ENCODE measurements around the gene ZC3H7B. TPM values are rescaled to one million over a fixed set of nuclear protein-coding genes. Genes with fewer than 3 reads are reported as not detected.

ZC3H7B gene
- total RNA-seq, 2 experiments from 2014 or later: 41.7 to 43.4 TPM

GRCh38 chr22:41357191-41357590, 55.9 kb downstream of the ZC3H7B start:
- POLR2A ChIA-PET: interaction anchor here (0.6 kb wide), 1 partner anchor 19 kb away, joined by 5 read pairs; no protein-coding TSS in a partner anchor
- Mint-ChIP-seq H3K27me3 (no peaks in the 10 kb centered on the region), H3K27ac (no peak overlapping the region), H3K4me1 (no peaks in the 10 kb centered on the region), H3K9me3 (ENCODE audit: low read depth) (no peaks in the 10 kb centered on the region), H3K4me3 (no peak overlapping the region), H3K36me3 (ENCODE audit: low read depth) (peaks cover 14% of the 10 kb centered on the region)
- CTCF ChIA-PET: no interaction called here
- intact Hi-C loops (cut with DNase I, micrococcal nuclease): no loop called here
- ATAC-seq (no peak), DNase-seq (no peak)

GRCh38 chr22:41358927-41359326, 57.6 kb downstream of the ZC3H7B start:
- intact Hi-C loops (cut with DNase I, micrococcal nuclease): no loop called here
- ChIA-PET POLR2A (no interaction called here), CTCF (no interaction called here)
- Mint-ChIP-seq H3K36me3 (ENCODE audit: low read depth) (peaks cover 8% of the 10 kb centered on the region), H3K9me3 (ENCODE audit: low read depth) (no peaks in the 10 kb centered on the region), H3K4me1 (no peaks in the 10 kb centered on the region), H3K4me3 (no peak overlapping the region), H3K27me3 (no peaks in the 10 kb centered on the region), H3K27ac (no peak overlapping the region)
- DNase-seq (no peak), ATAC-seq (no peak)

- POLR2A ChIA-PET: no interaction called here
- Mint-ChIP-seq H3K4me1 (no peaks in the 10 kb centered on the region), H3K4me3 (no peak overlapping the region), H3K27ac (no peak overlapping the region), H3K36me3 (ENCODE audit: low read depth) (peaks cover 4% of the 10 kb centered on the region), H3K27me3 (no peaks in the 10 kb centered on the region), H3K9me3 (ENCODE audit: low read depth) (no peaks in the 10 kb centered on the region)
- CTCF ChIA-PET: no interaction called here
- intact Hi-C loops (cut with DNase I, micrococcal nuclease): no loop called here
- ATAC-seq (no peak), DNase-seq (no peak)
Measured at GRCh38 chr22:41359376-41359775, 58.1 kb downstream of the ZC3H7B start.

GRCh38 chr22:41360126-41360525, 58.8 kb downstream of the ZC3H7B start:
- H3K27me3 Mint-ChIP-seq: no peaks in the 10 kb centered on the region
- DNase-seq: no peak
- no peaks in the 10 kb centered on the region for H3K9me3 Mint-ChIP-seq (ENCODE audit: low read depth)
- H3K36me3 Mint-ChIP-seq (ENCODE audit: low read depth): peaks cover 2% of the 10 kb centered on the region
- ChIA-PET CTCF (interaction anchor here (0.8 kb wide), 1 partner anchor 122 kb away, joined by 3 read pairs; no protein-coding TSS in a partner anchor), POLR2A (no interaction called here)
- H3K27ac Mint-ChIP-seq: no peak overlapping the region
- H3K4me1 Mint-ChIP-seq: no peaks in the 10 kb centered on the region
- intact Hi-C loops (cut with DNase I, micrococcal nuclease): no loop called here
- ATAC-seq: no peak
- H3K4me3 Mint-ChIP-seq: no peak overlapping the region

GRCh38 chr22:41361716-41362310, 60.5 kb downstream of the ZC3H7B start:
- CTCF ChIA-PET: interaction anchor here (1.2 kb wide), 1 partner anchor 42 kb away, joined by 4 read pairs; no protein-coding TSS in a partner anchor
- POLR2A ChIA-PET: interaction anchor here (0.7 kb wide), 1 partner anchor 19 kb away, joined by 4 read pairs; no protein-coding TSS in a partner anchor
- DNase-seq (no peak), ATAC-seq (no peak)
- Mint-ChIP-seq H3K27me3 (no peaks in the 10 kb centered on the region), H3K9me3 (ENCODE audit: low read depth) (no peaks in the 10 kb centered on the region), H3K27ac (no peak overlapping the region), H3K4me3 (no peak overlapping the region), H3K36me3 (ENCODE audit: low read depth) (peaks cover 2% of the 10 kb centered on the region), H3K4me1 (no peaks in the 10 kb centered on the region)
- intact Hi-C loops (cut with DNase I, micrococcal nuclease): no loop called here

- H3K9me3 Mint-ChIP-seq (ENCODE audit: low read depth): no peaks in the 10 kb centered on the region
- no peaks in the 10 kb centered on the region for H3K27me3 Mint-ChIP-seq
- ChIA-PET CTCF (interaction anchor here (0.6 kb wide), 1 partner anchor 106 kb away, joined by 3 read pairs; the partner anchor contains the start of gene PHF5A), POLR2A (no interaction called here)
- no peaks in the 10 kb centered on the region for H3K36me3 Mint-ChIP-seq (ENCODE audit: low read depth)
- ATAC-seq (no peak), DNase-seq (no peak)
- H3K4me3 Mint-ChIP-seq: no peak overlapping the region
- no peak overlapping the region for H3K27ac Mint-ChIP-seq
- H3K4me1 Mint-ChIP-seq: no peaks in the 10 kb centered on the region
- intact Hi-C loops (cut with DNase I, micrococcal nuclease): no loop called here
Measured at GRCh38 chr22:41362615-41363014, 61.3 kb downstream of the ZC3H7B start.

- no peak overlapping the region for H3K4me3 Mint-ChIP-seq
- H3K27me3 Mint-ChIP-seq: no peaks in the 10 kb centered on the region
- H3K36me3 Mint-ChIP-seq (ENCODE audit: low read depth): no peaks in the 10 kb centered on the region
- ATAC-seq: no peak
- ChIA-PET CTCF (interaction anchor here (1.2 kb wide), 1 partner anchor 37 kb away, joined by 4 read pairs; no protein-coding TSS in a partner anchor), POLR2A (no interaction called here)
- H3K9me3 Mint-ChIP-seq (ENCODE audit: low read depth): no peaks in the 10 kb centered on the region
- DNase-seq: no peak
- no peaks in the 10 kb centered on the region for H3K4me1 Mint-ChIP-seq
- intact Hi-C loops (cut with DNase I, micrococcal nuclease): no loop called here
- H3K27ac Mint-ChIP-seq: no peak overlapping the region
Measured at GRCh38 chr22:41364233-41364632, 62.9 kb downstream of the ZC3H7B start.

- Mint-ChIP-seq H3K4me1 (no peaks in the 10 kb centered on the region), H3K27me3 (no peaks in the 10 kb centered on the region), H3K9me3 (ENCODE audit: low read depth) (no peaks in the 10 kb centered on the region), H3K36me3 (ENCODE audit: low read depth) (no peaks in the 10 kb centered on the region), H3K27ac (no peak overlapping the region), H3K4me3 (no peak overlapping the region)
- intact Hi-C loops (cut with DNase I, micrococcal nuclease): no loop called here
- ATAC-seq (no peak), DNase-seq (no peak)
- CTCF ChIA-PET: no interaction called here
- POLR2A ChIA-PET: no interaction called here
Measured at GRCh38 chr22:41364955-41365354, 63.6 kb downstream of the ZC3H7B start.

- DNase-seq (no peak), ATAC-seq (no peak)
- intact Hi-C loops (cut with DNase I, micrococcal nuclease): no loop called here
- POLR2A ChIA-PET: interaction anchor here (2.9 kb wide), 1 partner anchor 16 kb away, joined by 13 read pairs; the partner anchor contains the start of gene TEF
- H3K4me1 Mint-ChIP-seq: no peaks in the 10 kb centered on the region
- no peaks in the 10 kb centered on the region for H3K9me3 Mint-ChIP-seq (ENCODE audit: low read depth)
- H3K4me3 Mint-ChIP-seq: no peak overlapping the region
- H3K27me3 Mint-ChIP-seq: no peaks in the 10 kb centered on the region
- no peaks in the 10 kb centered on the region for H3K36me3 Mint-ChIP-seq (ENCODE audit: low read depth)
- CTCF ChIA-PET: no interaction called here
- H3K27ac Mint-ChIP-seq: no peak overlapping the region
Measured at GRCh38 chr22:41365425-41365824, 64.1 kb downstream of the ZC3H7B start.

GRCh38 chr22:41366323-41367029, 65.2 kb downstream of the ZC3H7B start:
- Mint-ChIP-seq H3K4me1 (no peaks in the 10 kb centered on the region), H3K36me3 (ENCODE audit: low read depth) (no peaks in the 10 kb centered on the region), H3K4me3 (no peak overlapping the region), H3K9me3 (ENCODE audit: low read depth) (no peaks in the 10 kb centered on the region), H3K27ac (no peak overlapping the region), H3K27me3 (no peaks in the 10 kb centered on the region)
- intact Hi-C loops (cut with DNase I, micrococcal nuclease): no loop called here
- CTCF ChIA-PET: interaction anchor here (0.6 to 1.2 kb wide), 5 partner anchors 83 to 701 kb away, joined by 3 to 5 read pairs (median 4); no protein-coding TSS in a partner anchor
- no peak for DNase-seq
- ATAC-seq: peak; percentile 12
- POLR2A ChIA-PET: interaction anchor here (0.6 to 2.9 kb wide), 3 partner anchors 9 to 31 kb away, joined by 4 to 13 read pairs (median 11); partner anchors contain the start of gene TEF

- intact Hi-C loops (cut with DNase I, micrococcal nuclease): no loop called here
- Mint-ChIP-seq H3K27me3 (no peaks in the 10 kb centered on the region), H3K4me3 (no peak overlapping the region), H3K9me3 (ENCODE audit: low read depth) (no peaks in the 10 kb centered on the region), H3K27ac (no peak overlapping the region), H3K36me3 (ENCODE audit: low read depth) (no peaks in the 10 kb centered on the region), H3K4me1 (no peaks in the 10 kb centered on the region)
- ATAC-seq (peak; percentile 63), DNase-seq (peak; percentile 42)
- ChIA-PET CTCF (interaction anchor here (0.7 to 1.2 kb wide), 3 partner anchors 130 to 701 kb away, joined by 3 to 5 read pairs (median 3); no protein-coding TSS in a partner anchor), POLR2A (interaction anchor here (2.9 kb wide), 1 partner anchor 14 kb away, joined by 13 read pairs; the partner anchor contains the start of gene TEF)
Measured at GRCh38 chr22:41367039-41367679, 65.8 kb downstream of the ZC3H7B start.
